NCI-H748 treated with DMSO at 0.1 percent for 48 hours (cell line): Measurements from ENCODE around the gene CALML6.

ENCODE experiments used
- DNase-seq: peaks from one replicate; lab custom pipeline; 2025; lab: John Stamatoyannopoulos, UW

CALML6 gene

DNA sequence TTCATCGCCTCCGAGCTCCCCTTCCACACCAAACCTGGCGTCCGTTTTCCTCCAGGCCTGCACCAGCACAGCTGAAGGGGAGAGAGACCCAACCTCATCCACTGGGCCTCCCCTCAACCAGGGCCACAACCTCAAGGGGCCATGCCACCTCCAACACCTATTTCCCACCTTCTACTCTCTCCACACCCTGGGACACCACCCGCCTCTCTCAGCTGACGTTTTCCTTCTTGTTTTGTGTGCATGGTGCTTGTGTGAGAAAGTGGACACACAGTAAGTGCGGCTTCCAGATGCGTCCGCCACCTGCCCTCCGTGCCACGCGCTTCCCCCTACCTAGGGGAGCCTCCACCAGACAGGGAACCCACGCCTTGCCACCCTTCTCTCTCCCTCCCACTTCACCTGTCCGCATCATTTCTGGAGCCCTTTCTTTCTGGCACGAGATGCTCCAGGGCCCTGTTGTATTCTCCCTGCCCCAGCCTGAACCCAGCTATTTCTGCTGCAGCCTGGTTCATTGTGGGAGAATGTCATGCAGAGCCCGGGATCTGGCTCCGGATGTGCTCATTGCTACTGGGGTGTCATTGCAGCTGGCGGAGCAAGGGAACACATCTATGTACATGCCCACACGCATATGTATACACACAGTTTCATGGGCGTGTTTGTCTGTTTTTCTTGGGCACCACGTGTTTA is 22.8 kb upstream of the CALML6 start:
- DNase-seq, result no peak

GRCh38 chr1:1892763-1893120 is 22.3 kb upstream of the CALML6 start:
- DNase-seq, result no peak

GRCh38 chr1:1893291-1893985 is 21.6 kb upstream of the CALML6 start:
- no peak for DNase-seq

GRCh38 chr1:1893997-1894353 is 21.1 kb upstream of the CALML6 start:
- no peak for DNase-seq

GRCh38 chr1:1894354-1895059 is 20.6 kb upstream of the CALML6 start:
- no peak for DNase-seq

- no peak for DNase-seq
These were observed 20.0 kb upstream of the CALML6 start for GRCh38 chr1:1895060-1895418.

GRCh38 chr1:1895456-1896336 is 19.4 kb upstream of the CALML6 start:
- no peak for DNase-seq

DNA sequence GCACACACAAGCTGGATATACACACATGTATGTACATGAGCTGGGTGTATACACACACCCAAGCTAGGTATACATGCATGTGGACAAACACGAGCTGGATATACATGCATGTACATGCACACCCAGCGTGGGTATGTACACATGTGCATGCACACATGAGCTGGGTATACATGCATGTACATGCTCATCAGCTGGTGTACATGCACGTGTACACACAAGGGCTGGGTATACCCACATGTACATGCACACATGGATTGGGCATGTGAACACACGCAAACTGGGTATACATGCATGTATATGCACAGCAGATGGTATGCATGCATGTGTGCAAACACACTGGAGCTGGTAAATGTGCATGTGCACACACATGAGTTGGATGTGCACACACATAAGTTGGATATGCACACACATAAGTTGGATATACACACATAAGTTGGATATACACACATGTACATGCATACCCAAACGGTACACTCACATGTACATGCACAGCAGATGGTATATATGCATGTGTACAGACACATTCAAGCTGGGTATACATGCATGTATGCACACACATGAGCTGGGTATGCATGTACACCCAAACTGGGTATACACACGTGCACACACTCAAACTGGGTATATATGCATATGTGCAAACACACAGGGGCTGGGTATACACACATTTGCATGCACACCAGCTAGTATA is 16.7 kb upstream of the CALML6 start:
- DNase-seq, result no peak

DNA sequence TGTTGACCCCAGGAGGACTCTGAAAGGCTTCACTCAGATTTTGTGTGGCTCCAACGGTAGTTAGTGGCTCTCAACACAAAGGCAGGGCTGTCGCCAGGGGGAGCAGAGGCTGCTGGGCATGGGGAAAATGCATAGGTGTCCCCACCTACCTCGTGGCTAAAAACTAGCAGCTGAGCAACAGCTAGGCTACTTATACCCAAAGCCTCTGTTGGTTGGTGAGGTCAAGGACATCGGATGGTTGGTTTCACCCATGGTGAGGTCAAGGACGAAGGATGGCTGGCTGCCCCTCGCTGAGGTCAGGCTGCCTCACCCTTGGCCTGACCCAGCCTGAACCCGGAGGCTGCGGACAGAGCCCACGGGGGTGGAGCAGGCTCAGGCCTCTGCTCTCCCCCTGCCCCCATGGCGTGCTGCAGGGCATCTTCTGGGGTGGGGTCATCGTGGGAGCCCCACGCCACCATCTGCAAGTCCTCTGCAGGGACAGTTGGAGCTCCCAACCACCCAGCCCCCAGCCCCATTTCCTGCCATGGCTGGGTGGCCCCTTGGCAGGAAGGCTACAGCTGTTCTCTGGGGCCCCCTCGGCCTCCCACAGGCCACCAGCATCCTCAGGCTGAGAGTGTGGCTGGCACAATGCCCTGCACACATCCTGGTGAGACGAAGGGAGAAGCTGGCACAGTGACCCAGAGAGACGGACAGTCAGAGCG is 15.6 kb upstream of the CALML6 start:
- no peak for DNase-seq

GRCh38 chr1:1899967-1900327 is 15.1 kb upstream of the CALML6 start:
- no peak for DNase-seq

GRCh38 chr1:1900883-1901640 is 14.0 kb upstream of the CALML6 start:
- DNase-seq, result no peak

- no peak for DNase-seq
These were observed 13.3 kb upstream of the CALML6 start for GRCh38 chr1:1901641-1902294.

GRCh38 chr1:1903224-1903623 is 11.8 kb upstream of the CALML6 start:
- DNase-seq, result no peak

GRCh38 chr1:1906185-1907097 is 8.6 kb upstream of the CALML6 start:
- DNase-seq, result peak; percentile 55

DNA sequence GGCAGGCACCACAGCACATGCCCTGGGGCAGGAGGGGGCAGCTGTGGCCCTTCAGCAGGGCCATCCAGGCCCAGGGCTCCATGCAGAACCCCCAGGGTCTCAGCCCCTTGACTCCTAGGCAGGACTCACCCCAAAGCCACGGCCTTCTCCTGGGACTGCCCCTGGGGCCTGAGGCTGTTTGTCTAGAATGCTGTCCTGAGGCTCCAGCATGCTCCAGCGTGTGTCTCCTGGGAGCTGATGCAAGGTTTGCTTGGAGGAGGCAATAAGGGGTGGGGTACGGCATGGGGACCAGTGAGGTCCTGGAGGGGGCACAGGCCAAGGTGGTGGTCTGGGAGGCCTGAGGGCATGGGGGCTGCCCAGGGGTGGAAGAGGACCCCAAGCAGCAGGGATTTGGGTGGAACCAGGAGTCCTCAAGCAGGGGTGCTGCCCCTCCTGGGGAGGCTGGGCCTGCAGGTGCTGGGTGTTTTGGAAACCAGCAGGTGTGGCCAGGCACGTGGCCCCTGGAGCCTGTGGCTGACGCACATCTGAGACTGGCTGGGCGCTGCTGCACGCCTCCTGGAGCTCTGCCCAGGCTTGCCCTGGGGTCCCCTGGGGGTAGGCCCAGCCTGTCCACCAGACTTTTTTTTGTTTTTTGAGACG is 7.8 kb upstream of the CALML6 start:
- DNase-seq, result no peak

DNA sequence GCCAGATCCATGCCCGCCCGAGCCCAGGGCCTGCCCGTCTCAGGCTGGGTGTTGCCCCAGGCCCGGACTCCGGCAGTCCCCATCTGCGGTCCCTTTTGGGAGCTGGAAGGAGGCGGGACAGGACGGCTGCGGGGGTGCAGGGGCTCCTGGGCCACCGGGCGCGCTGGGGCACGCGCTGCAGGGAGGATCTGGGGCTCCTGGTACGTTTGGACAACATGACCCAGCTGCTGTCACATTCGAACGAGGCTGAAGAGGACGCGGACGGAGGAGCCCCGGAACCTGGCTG is 6.6 kb upstream of the CALML6 start:
- no peak for DNase-seq

DNA sequence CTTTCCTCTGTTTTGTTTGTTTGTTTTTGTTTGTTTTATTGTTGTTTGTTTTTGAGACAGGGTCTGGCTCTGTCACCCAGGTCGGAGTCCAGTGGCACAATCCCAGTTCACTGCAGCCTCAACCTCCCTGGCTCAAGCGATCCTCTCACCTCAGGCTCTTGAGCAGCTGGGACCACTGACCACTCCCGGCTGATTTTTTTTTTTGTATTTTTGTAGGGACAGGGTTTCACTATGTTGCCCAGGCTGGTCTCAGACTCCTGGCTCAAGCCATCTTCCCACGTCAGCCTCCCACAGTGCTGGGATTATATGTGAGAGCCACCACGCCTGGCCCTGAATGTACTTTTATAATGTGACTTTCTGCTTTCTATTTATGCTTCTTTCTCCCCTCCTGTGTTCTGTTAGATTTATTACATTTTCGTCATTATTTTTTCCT is 5.0 kb upstream of the CALML6 start:
- no peak for DNase-seq

GRCh38 chr1:1910651-1911331 is 4.3 kb upstream of the CALML6 start:
- no peak for DNase-seq
